Tongue (tissue), 2 donors: ENCODE data around the gene RNF112. TPM values are rescaled to one million over a fixed set of nuclear protein-coding genes. Genes with fewer than 3 reads are reported as not detected.

Source experiments
- DNase-seq: peaks from one replicate; pipeline ENCODE4 v3.0.0-alpha.2; 2015
- total RNA-seq: library from RNA; depleted of rRNA; stranded (reverse); fragments of >200 nt; gene quantifications from one replicate; pipeline ENCODE4 v1.2.3, GENCODE V29; 2014

Gene RNF112
- total RNA-seq, 1 donor from 2014 or later: 3.2 TPM

- no peak for DNase-seq
Measured at GRCh38 chr17:19374136-19374535, 36.9 kb upstream of the RNF112 start.

- DNase-seq: no peak
Measured at GRCh38 chr17:19375732-19376131, 35.3 kb upstream of the RNF112 start.

- no peak for DNase-seq
Measured at GRCh38 chr17:19376811-19377210, 34.2 kb upstream of the RNF112 start.

GRCh38 chr17:19377602-19378415 is 33.2 kb upstream of the RNF112 start:
- peak; percentile 100 for DNase-seq

- no peak for DNase-seq
Measured at GRCh38 chr17:19378416-19379360, 32.3 kb upstream of the RNF112 start, which contains the start of gene MAPK7. TSS of gene MAPK7 (plus strand) at chr17:19378498. CDS start at chr17:19378901, 403 bp downstream.

- no peak for DNase-seq
Measured at GRCh38 chr17:19379361-19380065, 31.5 kb upstream of the RNF112 start.

- no peak for DNase-seq
Measured at GRCh38 chr17:19380481-19381301, 30.3 kb upstream of the RNF112 start.

- DNase-seq: no peak
Measured at GRCh38 chr17:19381361-19381740, 29.7 kb upstream of the RNF112 start.

- no peak for DNase-seq
Measured at GRCh38 chr17:19381741-19382444, 29.1 kb upstream of the RNF112 start.

GRCh38 chr17:19382531-19383444 is 28.2 kb upstream of the RNF112 start:
- no peak for DNase-seq

- DNase-seq: peak; percentile 76
Measured at GRCh38 chr17:19383681-19384470, 27.2 kb upstream of the RNF112 start.

GRCh38 chr17:19384723-19385391 is 26.2 kb upstream of the RNF112 start:
- peak; percentile 97 for DNase-seq

- no peak for DNase-seq
Measured at GRCh38 chr17:19385521-19385983, 25.5 kb upstream of the RNF112 start.

GRCh38 chr17:19386051-19386929 is 24.7 kb upstream of the RNF112 start:
- no peak for DNase-seq

- peak; percentile 98 for DNase-seq
Measured at GRCh38 chr17:19386974-19387920, 23.8 kb upstream of the RNF112 start, which contains the start of gene MFAP4. TSS of gene MFAP4 (minus strand) at chr17:19387190. CDS start at chr17:19387155, 35 bp downstream.
